ENCODE data around the gene PAFAH1B2.

The PAFAH1B2 gene

DNA sequence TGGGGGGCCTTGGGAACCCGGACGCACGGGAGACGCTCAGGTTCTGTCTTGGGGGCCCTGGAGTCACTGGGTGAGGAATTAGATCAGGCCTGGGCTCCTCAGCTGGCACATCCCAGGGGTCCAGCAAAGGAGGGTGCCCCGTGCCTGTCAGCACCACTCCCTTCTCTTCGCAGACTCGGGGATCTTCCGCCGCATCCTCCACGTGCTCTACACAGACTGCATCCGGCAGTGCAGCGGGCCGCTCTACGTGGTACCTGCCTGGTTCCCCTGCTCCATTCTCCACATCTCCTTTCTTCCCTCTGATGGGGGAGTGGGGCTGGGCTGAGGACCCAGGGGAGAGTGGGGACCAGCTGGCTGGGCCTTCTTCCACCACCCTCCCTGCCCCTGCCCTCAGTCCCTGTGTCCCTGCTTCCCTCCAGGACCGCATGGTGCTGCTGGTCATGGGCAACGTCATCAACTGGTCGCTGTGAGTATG is 48.4 kb downstream of the PAFAH1B2 start:
- TF ChIP-seq, protein P1, sequence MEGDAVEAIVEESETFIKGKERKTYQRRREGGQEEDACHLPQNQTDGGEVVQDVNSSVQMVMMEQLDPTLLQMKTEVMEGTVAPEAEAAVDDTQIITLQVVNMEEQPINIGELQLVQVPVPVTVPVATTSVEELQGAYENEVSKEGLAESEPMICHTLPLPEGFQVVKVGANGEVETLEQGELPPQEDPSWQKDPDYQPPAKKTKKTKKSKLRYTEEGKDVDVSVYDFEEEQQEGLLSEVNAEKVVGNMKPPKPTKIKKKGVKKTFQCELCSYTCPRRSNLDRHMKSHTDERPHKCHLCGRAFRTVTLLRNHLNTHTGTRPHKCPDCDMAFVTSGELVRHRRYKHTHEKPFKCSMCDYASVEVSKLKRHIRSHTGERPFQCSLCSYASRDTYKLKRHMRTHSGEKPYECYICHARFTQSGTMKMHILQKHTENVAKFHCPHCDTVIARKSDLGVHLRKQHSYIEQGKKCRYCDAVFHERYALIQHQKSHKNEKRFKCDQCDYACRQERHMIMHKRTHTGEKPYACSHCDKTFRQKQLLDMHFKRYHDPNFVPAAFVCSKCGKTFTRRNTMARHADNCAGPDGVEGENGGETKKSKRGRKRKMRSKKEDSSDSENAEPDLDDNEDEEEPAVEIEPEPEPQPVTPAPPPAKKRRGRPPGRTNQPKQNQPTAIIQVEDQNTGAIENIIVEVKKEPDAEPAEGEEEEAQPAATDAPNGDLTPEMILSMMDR (IDR thresholded peaks at IDR 0.05; ENCODE audit: low read depth, low read length), result no peak
- no peak overlapping the region for H3K4me3 ChIP-seq (ENCODE audit: low read depth, low read length)

DNA sequence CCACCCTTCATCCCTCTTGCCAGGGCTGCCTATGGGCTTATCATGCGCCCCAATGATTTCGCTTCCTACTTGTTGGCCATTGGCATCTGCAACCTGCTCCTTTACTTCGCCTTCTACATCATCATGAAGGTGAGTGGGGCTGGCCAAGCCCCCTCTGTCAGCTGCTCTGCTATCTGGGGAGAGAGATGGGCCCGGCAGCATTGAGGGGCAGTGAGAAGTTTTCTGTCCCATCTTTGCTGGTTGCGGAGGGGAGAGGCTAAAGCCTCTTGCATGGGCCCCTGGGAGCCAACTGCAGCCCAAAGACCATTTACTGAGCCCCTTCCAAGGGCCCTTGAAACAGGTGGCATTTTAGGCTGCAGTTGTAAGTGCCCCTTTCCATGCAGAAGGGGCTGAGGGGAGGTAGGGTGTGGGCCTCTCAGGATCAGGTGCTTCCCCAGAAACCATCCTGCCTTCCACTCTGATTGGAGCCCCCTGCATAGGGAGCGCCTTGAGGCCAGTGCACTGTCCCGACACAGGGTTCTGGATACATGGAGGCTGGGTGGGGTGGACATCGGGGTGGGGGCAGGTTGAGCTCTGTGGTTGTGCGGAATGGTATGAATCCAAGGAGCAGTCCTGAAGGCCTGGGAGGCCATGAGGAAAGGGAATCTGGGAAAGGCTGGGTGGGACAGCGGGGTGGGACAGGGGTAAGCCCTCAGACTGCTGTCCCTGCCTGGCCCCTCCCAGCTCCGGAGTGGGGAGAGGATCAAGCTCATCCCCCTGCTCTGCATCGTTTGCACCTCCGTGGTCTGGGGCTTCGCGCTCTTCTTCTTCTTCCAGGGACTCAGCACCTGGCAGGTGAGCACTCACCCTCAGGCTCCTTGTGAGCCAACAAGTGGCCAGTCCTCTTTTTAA is 49.3 kb downstream of the PAFAH1B2 start:
- TF ChIP-seq, protein P1 (IDR thresholded peaks at IDR 0.05; ENCODE audit: low read depth, low read length), result no peak
- no peak overlapping the region for H3K4me3 ChIP-seq (ENCODE audit: low read depth, low read length)

DNA sequence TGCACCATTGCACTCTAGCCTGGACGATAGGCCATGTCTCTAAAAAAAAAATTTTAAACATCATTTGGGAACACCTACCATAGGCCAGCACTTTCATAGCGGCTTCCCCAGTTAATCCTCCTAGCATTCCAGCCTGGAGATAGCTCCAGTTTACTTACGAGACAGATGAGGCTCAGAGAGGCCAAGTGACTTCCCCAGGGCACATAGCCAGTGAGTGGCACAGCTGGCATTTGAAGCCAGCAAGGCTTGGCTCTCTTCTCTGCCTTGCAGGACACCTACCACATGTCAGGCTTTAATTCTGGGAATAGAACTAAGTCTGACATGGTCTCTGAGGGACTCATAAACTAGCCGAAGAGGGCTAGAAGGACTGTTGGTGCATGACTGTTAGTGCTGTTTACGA is 50.2 kb downstream of the PAFAH1B2 start:
- TF ChIP-seq, protein P1 (IDR thresholded peaks at IDR 0.05; ENCODE audit: low read depth, low read length), result no peak
- H3K4me3 ChIP-seq (ENCODE audit: low read depth, low read length), result no peak overlapping the region

DNA sequence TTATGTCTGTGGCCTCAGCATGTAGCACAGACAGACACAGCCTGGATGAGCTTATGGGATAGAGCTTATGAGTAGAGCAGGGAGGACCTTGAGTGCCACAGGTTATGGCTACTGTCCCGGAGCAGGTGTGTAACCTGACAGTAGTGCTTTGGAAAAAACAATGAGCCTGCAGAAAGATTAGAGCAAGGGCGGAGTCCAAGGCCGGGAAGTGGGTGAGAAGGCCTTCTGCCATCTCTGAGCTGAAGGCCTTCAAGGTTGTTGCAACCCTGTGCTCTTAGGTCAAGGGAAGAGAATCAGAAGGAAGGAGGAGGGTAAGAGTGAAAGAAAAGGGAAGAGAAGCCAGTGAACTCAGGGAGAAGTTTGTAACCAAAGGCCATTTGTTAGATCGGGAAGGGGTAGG is 51.2 kb downstream of the PAFAH1B2 start:
- TF ChIP-seq, protein P1 (IDR thresholded peaks at IDR 0.05; ENCODE audit: low read depth, low read length), result no peak
- H3K4me3 ChIP-seq (ENCODE audit: low read depth, low read length), result no peak overlapping the region

DNA sequence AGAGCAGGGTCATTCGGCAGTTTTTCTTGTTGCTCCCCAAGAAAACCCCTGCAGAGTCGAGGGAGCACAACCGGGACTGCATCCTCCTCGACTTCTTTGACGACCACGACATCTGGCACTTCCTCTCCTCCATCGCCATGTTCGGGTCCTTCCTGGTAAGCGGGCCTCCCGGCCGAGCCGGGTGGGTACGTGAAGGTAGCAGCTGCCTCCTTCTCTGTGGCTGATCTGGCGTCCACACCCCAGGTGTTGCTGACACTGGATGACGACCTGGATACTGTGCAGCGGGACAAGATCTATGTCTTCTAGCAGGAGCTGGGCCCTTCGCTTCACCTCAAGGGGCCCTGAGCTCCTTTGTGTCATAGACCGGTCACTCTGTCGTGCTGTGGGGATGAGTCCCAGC is 51.7 kb downstream of the PAFAH1B2 start:
- H3K4me3 ChIP-seq (ENCODE audit: low read depth, low read length), result no peak overlapping the region
- TF ChIP-seq, protein P1 (IDR thresholded peaks at IDR 0.05; ENCODE audit: low read depth, low read length), result no peak

DNA sequence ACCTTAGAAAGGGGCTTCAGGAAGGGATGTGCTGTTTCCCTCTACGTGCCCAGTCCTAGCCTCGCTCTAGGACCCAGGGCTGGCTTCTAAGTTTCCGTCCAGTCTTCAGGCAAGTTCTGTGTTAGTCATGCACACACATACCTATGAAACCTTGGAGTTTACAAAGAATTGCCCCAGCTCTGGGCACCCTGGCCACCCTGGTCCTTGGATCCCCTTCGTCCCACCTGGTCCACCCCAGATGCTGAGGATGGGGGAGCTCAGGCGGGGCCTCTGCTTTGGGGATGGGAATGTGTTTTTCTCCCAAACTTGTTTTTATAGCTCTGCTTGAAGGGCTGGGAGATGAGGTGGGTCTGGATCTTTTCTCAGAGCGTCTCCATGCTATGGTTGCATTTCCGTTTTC is 52.9 kb downstream of the PAFAH1B2 start:
- TF ChIP-seq, protein P1 (IDR thresholded peaks at IDR 0.05; ENCODE audit: low read depth, low read length), result no peak
- H3K4me3 ChIP-seq (ENCODE audit: low read depth, low read length), result no peak overlapping the region

All from WI38 (cell line).